Ramos (cell line): ENCODE measurements around the gene TPRG1L.

Source experiments
- in situ Hi-C: fragments of 300-500 bp; cut with MboI; formaldehyde crosslinking; loops from one replicate; pipeline ENCODE4 v1.14.3; 2022; ENCODE audit warnings: low sequenced_read_pairs; ENCODE audit not compliant: unreplicated experiment

Gene TPRG1L

DNA sequence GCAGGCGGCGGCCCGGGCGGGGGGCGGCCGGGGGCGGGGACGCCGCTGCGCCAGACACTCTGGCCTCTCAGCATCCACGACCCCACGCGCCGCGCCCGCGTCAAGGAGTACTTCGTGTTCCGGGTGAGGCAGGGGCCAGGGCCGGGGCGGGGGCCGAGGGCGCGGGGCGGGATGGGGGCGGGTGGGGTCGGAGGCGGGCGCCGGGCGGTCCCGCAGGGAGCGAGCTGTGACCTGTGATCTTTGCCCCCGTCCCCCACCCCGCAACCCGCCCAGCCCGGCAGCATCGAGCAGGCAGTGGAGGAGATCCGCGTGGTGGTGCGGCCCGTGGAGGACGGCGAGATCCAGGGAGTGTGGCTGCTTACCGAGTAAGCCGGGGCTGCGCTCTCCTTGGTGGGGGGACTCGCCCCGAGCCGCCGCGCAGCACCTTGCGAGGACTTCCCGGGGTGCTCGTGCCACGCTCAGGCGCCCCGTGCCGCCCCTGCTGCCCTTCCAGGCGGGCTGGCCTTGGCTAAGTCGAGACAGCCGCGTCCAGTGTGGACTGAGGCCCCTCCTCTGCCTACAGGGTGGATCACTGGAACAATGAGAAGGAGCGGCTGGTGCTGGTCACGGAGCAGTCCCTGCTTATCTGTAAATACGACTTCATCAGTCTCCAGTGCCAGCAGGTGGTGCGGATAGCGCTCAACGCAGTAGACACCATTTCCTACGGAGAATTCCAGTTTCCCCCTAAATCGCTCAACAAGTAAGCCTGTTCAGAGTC is 514 bp downstream of the TPRG1L start:
- in situ Hi-C loops, result loop anchor here (10.0 kb wide), 1 partner anchor 99 kb away; no protein-coding TSS in a partner anchor

DNA sequence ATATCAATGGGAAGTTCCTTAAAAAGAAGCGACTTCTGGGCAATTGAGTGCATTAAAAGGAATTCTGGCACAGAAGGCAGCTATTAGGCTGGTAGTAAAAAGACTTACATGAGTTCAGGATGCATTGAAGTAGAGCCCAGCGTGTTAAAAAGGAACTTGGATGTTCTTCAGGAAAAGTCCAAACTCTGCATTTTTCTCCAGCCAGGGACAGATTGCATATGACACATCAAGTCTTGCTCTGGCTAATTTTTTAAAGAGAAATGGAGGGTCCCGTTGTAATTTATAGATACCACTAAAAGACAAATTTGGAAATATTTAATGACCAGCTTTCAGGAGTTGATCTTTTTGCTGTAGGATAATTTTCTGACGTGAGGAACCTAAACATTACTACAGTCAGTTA is 1.2 kb downstream of the TPRG1L start:
- in situ Hi-C loops, result loop anchor here (10.0 kb wide), 1 partner anchor 99 kb away; no protein-coding TSS in a partner anchor

DNA sequence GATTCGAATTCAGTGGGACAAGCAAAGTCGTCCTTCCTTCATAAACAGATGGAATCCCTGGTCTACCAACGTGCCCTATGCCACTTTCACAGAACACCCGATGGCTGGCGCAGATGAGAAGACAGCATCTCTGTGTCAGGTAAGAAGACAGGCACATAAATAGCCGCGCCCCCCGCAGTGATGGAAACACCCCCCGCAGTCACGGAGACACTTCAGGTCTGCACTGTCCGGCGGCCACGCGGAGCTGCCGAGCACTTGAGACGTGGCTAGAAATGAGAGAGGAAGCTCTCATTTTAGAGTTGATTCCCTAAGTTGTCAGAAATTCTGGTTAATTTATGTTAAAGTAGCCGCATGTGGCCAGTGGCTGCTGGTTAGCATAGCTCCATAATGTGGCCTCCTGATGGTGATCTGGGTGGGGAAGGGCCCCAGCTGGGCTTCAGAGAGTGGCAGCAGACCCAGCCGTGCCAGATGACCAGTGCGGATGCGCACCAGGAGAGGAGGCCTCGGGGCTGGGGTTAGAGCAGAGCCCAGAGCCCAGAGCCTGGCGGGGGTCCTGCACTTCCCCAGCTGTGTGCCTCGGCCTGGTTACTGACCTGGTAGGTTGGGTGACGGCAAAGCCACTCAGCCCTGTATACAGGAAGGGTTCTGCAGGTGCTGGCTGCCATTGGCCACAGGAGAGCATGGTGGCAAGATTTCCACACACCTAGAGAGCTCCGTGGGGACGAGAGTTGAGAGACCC is 2.9 kb downstream of the TPRG1L start:
- in situ Hi-C loops, result loop anchor here (10.0 kb wide), 1 partner anchor 97 kb away; no protein-coding TSS in a partner anchor

DNA sequence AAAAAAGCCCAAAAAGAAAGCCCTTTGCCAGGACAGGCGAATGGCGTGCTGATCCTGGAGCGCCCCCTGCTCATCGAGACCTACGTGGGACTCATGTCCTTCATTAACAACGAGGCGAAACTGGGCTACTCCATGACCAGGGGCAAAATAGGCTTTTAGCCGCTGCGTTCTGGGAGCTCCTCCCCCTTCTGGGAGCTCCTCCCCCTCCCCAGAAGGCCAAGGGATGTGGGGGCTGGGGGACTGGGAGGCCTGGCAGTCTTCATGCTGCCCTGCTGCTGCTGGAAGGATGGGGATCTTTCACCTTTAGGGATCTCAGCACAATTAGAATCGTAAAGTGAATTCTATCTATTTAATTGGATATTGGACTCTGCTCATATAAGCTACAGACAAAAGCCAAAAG is 3.6 kb downstream of the TPRG1L start:
- in situ Hi-C loops, result loop anchor here (10.0 kb wide), 1 partner anchor 96 kb away; no protein-coding TSS in a partner anchor

DNA sequence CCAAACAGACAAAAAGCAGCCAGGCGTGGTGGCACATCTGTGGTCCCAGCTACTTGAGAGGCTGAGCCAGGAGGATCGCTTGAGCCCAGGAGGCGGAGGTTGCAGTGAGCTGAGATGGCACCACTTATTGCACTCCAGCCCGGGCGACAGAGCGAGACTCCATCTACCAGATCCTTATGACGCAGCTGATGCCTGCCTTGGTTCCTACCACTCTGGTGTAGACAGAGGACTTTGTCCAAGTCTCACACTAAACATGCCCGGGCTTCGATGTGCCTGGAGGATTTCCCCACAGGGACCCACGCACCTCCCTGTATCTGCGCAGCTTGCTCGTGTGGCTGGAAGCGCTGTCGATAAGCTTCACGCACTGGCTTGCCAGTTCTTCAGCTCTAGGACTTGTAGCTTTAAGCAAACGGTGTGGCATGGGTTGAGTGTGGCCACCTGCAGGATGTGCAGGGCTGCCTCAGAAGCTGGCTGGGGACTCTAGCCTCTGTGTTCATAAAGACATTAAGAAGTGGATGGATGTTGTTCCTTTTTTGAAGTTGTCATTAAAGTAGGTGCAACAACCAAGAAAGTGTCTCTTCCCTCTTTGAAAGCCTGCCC is 4.8 kb downstream of the TPRG1L start:
- in situ Hi-C loops, result loop anchor here (10.0 kb wide), 1 partner anchor 95 kb away; no protein-coding TSS in a partner anchor

DNA sequence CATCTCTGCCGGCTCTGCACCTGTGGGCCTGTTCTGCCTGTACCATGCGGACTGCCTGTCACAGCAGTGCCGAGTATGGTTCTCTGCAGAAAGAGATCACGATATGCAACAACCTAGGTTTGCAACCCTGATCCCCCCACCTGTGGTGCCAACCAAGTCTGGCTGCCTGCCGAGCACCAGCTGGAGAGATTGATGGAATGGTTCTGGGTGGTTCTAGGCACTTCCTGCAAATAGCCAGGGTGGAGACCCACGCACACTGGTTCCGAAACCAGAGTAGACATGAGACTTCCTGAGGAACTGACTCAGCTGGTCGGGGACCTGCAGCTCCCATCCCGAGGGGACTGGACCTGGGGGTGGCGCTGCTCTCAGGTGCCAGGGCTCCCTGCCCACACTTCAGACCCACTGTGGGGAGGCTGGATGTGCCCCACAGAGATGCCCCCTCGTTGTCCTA is 5.4 kb downstream of the TPRG1L start:
- in situ Hi-C loops, result no loop called here

DNA sequence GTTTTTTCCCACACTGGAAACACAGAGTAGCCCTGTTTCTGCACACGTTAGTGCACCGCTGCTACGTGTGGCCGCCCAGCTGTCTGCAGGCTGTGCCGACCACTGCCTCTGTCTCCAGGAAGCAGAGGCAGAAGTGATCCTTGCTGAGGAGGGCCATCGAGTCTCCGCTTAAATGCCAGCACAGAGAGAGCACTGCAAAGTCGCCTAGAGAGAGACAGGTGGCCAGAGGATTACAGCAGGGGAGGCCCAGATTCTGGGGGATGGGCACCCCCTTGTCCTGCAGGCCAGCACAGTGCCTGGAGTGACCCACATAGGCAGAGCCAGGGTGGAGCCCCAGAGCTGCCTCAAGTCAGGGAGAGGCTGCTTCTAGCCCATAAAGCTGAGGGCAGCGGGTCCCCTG is 6.1 kb downstream of the TPRG1L start:
- in situ Hi-C loops, result no loop called here

DNA sequence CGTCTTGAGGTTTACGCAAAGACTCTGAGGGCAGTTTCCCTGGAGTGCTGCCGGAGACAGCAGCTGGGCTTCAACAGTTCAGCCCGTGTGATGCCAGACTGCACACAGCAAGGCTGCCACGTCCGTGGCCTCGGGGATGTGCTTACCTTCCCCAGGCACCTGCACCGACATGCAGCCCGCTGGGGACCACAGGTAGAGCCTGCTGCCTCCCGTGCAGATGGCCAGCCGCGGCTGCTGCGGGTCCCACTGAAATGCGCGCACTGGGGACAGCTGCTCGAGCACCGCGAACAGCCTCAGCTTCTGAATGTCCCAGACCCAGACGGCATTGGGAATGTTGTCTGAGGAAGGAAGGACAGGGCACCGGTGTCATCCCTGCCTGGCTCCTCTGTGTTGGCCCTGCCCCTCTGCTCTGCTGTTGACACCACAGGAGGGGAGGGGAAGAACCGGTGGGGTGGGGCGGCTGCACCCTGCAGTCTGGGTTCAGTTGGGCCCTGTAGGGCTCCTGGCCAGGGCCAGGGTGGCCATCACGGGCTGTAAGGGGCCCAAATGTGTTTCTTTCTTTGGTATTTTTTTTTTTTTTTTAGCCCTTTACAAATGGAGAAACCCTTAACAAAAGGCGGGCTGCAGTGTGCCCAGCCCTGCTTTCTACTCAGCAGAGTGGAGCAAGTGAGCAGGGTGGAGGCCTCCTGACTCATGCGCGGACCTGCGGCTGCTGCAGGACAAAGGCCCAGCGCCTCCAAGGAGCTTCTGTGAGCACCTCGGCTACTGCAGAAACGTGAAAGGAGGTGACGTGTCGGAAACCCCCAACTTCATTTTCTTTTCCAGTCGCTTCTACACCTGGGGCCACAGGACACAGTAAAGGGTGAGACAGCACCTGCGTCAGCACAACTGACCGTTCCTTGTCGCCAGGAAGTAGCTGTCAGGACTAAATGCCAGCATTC is 6.8 kb downstream of the TPRG1L start:
- in situ Hi-C loops, result no loop called here

DNA sequence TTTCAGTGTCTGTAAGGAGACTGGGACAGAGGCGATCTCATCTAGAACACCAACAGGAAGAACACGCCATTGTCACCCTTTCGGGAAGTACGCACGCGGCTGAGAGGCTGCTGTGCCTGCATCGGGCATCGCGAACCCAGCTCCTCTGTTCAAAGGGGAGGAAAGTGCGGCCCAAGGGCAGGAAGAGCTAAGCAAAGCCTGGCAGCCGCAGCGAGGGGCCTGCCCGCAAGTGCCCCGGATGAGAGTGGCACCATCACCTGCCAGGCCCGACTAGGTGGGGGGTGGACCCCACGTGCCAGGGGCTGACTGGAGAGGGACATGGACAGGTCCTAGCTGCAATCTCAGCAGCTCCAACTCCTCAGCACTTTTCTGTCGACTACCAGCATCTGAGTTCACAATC is 7.5 kb downstream of the TPRG1L start:
- in situ Hi-C loops, result no loop called here

DNA sequence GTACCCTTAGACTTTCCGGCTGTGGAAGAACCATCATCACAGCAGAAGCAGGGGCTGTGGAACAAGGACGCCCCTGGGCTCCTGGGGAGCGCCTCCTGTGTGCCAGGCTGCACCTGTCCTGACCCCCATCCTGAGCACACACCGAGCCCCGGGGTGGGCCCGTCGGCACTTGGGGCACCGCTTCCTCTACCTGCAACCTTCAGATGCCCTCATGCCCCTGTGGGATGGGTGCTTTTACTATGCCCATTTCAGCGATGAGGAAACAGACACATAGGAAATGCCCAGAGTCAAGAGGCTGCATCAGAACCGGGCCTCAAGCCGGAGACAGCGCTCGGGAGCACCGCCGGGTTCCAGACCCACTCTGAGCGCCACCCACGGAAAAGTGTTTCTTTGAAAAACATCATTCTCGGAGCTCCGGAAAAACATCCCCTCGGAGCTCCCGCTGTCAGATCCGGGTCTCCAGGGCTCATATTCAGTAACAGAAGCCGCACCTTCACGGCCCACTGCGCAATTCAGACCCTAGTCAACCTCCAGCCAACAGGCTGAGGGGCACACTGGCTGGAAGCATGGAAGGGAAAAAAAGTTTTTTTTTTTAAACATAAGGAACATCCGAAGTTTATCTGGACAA is 8.0 kb downstream of the TPRG1L start:
- in situ Hi-C loops, result no loop called here

DNA sequence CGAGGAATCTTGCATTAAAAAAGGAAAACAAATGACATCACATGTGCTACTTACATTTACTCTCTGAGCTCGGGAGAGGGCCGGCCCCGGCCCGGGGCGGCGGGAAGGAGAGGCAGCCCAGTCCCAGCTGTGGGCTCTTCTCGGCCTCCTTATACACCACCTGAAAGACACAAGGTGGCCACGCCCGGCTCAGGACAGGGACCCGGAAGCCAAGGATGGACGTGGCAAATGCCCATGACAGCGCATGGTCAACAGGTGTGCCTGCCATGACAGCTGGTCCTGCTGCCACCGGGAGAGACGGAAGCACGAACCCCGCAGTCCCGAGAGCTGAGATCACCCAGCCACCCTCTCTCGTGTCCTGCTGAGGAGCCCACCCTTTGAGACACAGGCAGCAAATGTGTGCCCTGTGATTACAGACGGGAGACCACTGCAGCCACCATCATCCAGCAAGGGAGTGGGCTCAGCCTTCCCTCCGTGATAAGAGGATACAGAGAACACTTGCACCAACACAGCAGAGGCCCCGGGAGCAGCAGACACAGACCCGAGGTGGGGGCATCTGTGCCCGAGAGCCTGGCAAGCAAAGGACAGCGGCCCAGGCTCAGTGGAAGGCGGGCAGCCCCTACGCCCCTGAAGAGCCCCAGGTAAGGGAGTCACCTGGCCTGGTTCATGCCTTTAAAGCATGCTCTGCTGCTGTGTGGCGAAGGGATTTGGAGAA is 8.7 kb downstream of the TPRG1L start:
- in situ Hi-C loops, result no loop called here

DNA sequence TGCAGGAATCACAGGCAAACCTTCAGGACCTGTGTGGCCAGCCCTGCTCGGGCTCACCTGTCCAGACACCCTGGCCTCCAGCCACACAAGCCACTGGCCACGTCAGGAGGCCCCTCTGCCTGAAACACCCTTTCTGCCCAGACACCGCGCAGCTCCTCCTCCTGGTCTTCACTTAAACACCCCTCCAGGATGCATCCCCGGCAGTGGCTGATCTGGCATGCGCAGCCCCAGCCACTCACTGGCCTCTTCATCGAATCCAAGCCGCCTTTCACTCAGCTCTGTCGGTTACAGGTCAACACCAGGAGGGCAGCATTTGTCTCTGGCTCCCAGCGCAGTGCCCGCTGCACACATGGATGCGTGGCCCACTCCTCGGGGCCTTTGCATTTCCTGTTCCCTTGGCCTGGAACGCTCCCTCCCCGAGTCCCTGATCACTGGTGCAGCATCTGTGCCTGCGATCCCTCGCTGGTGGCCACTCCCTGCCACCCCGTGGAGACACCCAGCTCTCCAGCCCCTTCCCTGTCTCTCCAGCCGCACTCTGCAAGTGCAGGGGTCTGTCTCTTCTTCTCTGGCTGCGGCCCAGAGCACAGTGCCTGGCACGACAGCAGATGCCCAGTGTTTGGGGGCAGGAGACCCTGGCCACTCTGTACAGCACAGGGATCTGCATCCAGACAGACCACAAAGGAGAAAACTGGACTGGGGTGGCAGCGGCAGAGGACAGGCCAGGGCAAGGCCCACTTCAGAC is 9.4 kb downstream of the TPRG1L start:
- in situ Hi-C loops, result no loop called here

DNA sequence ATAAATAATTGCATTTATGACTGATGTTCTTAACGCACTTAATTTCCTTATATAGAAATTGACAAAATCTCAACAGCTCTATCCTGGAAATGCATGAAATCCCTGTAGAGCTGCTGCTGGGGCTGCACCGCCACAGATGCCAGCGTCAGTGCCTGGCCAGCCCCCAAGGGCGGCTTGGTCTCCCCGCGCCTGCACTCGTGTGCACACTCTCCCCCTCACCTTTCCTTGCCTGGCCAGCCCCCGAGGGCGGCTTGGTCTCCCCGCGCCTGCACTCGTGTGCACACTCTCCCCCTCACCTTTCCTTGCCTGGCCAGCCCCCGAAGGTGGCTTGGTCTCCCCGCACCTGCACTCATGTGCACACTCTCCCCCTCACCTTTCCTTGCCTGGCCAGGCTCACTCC is 11.3 kb downstream of the TPRG1L start:
- in situ Hi-C loops, result no loop called here

DNA sequence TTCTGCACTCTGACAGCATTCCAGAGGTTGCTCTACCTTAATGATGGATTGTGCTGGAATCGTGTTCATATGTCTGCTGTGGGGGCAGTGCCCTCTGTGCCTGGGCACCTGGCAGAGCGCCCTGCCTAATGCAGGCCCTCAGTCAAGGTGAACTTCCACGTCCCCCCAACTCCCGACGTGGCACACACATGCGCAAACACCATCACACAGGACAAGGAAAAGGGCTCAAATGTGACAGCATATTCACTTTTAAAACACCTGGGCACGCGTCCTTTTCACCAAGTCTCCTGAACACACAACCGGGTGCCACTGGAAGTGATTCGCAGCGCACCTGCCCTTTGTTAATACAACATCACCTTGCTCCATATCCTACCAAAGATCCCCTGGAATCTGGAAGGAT is 11.7 kb downstream of the TPRG1L start:
- in situ Hi-C loops, result no loop called here

DNA sequence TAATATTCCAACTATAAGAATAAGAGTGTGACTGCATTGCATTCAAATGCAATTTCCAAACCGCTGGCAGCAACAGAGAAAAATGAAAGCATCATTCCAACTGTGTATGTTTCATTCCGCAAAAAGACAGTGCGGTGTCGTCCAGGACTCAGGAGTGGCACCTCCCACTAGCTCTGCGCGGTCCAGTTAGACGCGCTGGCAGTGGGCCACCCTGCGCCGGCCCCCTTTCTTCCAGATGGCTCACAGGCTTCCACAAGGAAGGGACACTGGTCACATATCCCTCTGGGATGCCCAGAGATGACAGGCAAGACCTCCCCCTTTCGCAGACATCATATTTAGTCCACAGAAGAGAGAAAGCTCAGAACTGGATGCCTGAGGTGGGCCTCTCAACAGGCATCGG is 13.2 kb downstream of the TPRG1L start:
- in situ Hi-C loops, result no loop called here

DNA sequence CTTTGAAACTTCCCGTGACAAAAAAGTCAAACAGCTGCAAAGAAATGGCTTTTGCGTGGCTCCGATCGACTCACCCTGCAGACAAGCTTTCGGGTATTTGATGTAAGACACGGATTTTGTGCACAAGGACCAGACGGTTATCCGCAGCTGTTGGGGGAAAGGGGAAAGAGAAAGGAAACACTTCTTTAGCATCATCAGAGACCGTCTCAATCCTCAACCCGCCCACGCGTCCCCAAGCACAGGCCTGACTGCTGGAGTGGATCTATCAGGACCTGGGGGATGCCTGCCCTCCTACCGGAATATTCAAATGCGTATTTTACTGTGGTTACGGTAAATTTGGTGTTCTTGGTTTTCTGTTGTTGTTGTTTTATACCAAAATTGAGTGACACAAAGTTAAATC is 13.9 kb downstream of the TPRG1L start:
- in situ Hi-C loops, result no loop called here

DNA sequence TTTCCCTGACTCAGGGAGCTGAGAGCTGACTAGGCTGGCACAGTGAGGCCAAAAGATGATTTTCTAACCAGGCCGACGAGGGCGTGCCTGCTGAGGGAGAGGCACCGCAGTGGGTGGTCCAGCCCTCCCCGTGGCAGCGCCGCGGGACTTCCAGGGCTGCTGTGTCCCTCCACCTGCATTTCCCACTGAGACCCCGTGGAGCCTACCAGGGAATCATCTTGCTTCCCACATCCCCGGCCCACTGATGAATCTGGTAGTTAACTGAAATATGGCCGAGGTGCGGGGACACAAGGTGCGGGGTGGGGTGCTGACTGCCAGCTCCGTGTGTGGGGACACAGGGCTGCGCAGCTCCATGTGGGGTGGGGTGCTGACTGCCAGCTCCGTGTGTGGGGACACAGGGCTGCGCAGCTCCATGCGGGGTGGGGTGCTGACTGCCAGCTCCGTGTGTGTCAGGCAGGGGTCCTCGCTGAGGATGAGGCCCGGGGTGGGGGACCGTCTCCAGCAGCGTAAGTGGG is 14.6 kb downstream of the TPRG1L start:
- in situ Hi-C loops, result no loop called here
